GM15510 (cell line): ENCODE results near the gene TMTC2.

Source experiments
- POLR2A ChIP-seq: IDR thresholded peaks from 3 replicates; pipeline ENCODE4 v1.6.1; 2011; ENCODE audit warnings: borderline replicate concordance; ENCODE audit not compliant: insufficient read length; ENCODE audit errors: extremely low read depth

The TMTC2 gene

DNA sequence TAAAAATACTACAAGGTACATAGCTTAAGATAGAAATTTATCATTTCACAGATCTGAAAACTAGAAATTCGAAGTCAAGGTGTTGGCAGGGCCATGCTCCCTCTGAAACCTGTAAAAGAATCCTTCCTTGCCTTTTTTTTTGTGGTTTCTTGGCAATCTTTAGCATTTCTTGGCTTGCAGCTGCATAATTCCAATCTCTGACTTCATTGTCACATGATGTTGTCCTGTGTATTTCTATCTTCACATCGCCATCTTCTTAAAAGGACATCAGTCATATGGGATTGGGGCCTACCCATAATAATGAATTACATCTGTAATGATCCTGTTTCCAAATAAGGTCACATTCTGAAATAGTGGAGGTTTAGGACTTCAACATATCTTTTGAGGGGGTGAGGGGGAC lies 250.4 kb downstream of the TMTC2 start:
- TF ChIP-seq POLR2A = no peak

DNA sequence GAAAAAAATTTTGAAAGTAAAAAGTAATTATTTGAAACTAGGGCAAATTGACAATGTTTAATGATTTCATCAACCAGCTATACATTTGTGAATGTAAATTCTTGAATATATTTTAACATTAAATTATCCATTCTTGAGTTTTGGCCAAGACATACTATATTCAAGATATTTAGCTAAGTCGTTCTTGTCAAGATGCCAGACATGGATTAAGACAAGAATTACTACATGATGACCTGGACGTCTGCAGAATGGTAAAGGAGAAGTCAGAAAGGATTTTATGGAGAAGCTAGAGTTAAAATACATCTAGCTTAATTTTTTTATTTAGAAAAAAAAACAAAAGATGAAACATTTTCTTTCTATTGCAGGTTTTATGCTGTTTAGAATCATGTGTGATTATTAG lies 255.8 kb downstream of the TMTC2 start:
- TF ChIP-seq POLR2A = no peak

GRCh38 chr12:82942991-82943401 lies 256.3 kb downstream of the TMTC2 start:
- TF ChIP-seq POLR2A = no peak

DNA sequence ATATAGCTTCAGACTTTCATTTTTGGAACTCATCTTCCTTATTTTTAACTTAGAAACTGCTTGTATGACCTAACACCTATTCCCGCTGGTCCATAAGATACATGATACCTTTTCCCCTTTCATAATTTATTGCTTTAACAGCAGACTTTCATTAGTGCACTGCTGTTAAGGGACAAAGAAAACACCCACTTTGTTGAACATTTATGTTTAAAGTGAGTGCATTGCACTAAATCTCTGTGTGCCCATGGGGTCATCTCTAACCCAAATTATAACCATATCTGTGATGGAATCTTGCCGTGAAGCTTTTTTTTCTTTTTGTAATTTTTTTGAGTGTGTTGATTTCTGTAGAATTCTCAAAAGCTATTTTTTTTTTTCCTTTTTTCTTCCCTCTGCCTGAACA lies 261.8 kb downstream of the TMTC2 start:
- TF ChIP-seq POLR2A = no peak

DNA sequence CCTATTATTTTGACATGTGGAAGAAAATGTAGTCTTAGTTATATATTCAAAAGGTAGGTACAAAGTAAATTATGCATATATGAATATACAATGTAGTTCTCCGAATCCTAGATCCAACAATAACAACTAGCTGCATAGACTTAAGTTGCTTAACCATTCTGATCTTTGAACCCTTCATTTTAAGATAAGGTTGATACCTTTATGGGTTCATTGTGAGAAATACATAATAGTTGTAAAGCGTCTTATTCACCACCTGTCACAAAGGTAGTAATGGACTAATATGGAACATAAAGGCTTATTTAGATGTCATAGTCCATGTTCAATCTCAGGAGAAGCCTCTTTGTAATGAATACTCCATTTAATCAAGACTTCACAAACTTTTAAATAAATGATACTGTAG lies 263.6 kb downstream of the TMTC2 start:
- no peak for TF ChIP-seq POLR2A

GRCh38 chr12:82952946-82953345 lies 266.2 kb downstream of the TMTC2 start:
- TF ChIP-seq POLR2A = no peak

GRCh38 chr12:82953397-82953796 lies 266.7 kb downstream of the TMTC2 start:
- no peak for TF ChIP-seq POLR2A

GRCh38 chr12:82954064-82954463 lies 267.4 kb downstream of the TMTC2 start:
- TF ChIP-seq POLR2A = no peak

- TF ChIP-seq POLR2A = no peak
Observed at GRCh38 chr12:82954572-82954971, 267.9 kb downstream of the TMTC2 start.

DNA sequence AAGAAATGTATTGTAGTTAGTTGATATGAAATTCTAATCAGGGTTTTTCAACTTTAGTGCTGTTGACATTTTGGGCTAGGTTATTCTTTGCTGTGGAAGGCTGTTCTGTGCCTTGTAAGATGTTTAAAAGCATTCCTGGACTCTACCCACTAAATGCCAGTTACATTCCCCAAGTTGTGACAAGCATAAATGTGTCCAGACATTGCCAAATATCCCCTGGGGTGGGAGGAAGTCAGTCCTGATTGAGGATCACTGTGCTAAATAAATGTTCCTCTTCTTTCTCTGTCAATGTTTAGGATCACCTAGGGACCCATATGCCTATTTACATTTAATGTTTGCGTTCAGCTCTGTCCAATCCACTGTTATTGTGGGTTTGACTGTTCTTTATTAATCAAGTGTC lies 268.3 kb downstream of the TMTC2 start:
- no peak for TF ChIP-seq POLR2A

DNA sequence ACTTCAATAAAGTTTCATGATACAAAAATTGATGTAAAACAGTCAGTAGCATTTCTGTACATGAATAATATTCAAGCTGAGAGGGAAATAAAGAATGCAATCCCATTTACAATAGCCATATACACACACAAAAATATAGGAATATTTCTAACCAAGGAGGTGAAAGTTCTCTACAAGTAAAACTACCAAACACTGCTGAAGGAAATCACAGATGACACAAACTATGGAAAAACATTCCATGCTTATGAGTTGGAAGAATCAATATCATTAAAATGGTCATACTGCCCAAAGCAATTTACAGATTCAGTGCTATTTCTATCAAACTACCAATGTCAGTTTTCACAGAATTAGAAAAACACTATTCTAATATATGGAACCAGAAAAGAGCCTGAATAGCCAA lies 272.3 kb downstream of the TMTC2 start:
- no peak for TF ChIP-seq POLR2A

GRCh38 chr12:82959821-82960220 lies 273.1 kb downstream of the TMTC2 start:
- TF ChIP-seq POLR2A = no peak

DNA sequence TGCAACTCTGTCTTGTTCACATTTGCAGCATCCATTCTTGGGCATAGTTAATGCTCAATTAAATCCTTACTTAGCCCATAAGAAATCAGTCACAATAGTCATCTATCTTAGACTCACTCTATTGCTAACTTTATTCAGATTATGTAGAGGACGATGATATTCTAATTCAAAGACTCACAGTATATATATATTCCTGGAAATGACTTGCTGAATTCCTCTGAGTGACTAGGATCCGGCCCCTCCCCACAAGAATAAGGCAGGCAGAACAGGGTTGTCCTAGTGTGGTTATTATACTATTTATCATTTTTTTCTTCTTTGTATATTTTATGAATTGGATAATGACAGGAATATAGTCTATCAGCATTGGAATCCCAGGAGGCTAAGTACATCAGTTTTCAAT lies 275.1 kb downstream of the TMTC2 start:
- no peak for TF ChIP-seq POLR2A

- TF ChIP-seq POLR2A = no peak
Observed at GRCh38 chr12:82963956-82964355, 277.2 kb downstream of the TMTC2 start.

DNA sequence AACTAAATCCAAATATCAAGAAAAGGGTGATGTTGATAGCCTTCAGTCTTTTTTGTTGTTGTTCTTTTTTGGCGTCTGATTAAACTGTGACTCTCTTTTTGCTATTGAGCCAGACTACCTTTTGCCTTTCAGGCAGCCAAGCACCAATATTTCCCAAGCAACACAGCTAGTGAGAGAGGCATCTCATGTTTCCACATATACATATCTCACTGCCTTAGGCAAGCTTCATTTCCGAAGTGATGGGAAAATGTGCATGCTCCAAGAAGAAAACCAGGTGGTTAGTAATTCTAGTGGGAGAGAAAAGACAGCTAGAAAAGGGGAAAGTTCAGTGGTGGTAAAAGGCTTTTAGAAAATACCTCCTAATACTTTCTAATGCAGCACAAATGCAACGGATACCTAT lies 277.7 kb downstream of the TMTC2 start:
- no peak for TF ChIP-seq POLR2A

- no peak for TF ChIP-seq POLR2A
Observed at GRCh38 chr12:82966001-82966559, 279.4 kb downstream of the TMTC2 start.
